Measurements from ENCODE around the gene SNX5. TPM values are rescaled to one million over a fixed set of nuclear protein-coding genes. Genes with fewer than 3 reads are reported as not detected.

The SNX5 gene
- total RNA-seq, 1 donor from 2014 or later: 133 TPM

- TF ChIP-seq, protein P1, sequence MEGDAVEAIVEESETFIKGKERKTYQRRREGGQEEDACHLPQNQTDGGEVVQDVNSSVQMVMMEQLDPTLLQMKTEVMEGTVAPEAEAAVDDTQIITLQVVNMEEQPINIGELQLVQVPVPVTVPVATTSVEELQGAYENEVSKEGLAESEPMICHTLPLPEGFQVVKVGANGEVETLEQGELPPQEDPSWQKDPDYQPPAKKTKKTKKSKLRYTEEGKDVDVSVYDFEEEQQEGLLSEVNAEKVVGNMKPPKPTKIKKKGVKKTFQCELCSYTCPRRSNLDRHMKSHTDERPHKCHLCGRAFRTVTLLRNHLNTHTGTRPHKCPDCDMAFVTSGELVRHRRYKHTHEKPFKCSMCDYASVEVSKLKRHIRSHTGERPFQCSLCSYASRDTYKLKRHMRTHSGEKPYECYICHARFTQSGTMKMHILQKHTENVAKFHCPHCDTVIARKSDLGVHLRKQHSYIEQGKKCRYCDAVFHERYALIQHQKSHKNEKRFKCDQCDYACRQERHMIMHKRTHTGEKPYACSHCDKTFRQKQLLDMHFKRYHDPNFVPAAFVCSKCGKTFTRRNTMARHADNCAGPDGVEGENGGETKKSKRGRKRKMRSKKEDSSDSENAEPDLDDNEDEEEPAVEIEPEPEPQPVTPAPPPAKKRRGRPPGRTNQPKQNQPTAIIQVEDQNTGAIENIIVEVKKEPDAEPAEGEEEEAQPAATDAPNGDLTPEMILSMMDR (IDR thresholded peaks at IDR 0.05; ENCODE audit: unreplicated experiment): no peak
- peaks cover 9% of the 10 kb centered on the region for H3K36me3 Mint-ChIP-seq
- H3K27ac Mint-ChIP-seq: no peak overlapping the region
- H3K9me3 Mint-ChIP-seq: no peaks in the 10 kb centered on the region
- no peaks in the 10 kb centered on the region for H3K27me3 Mint-ChIP-seq (ENCODE audit: low read depth)
- no peak for DNase-seq (ENCODE audit: low spot score in 2 of 2, unreplicated experiment in 2 of 2)
- H3K4me1 Mint-ChIP-seq: peaks cover 7% of the 10 kb centered on the region
- no peak overlapping the region for H3K4me3 Mint-ChIP-seq
Observed at GRCh38 chr20:18011951-18012645, 43.5 kb upstream of the SNX5 start.

GRCh38 chr20:18011482-18011881 lies 42.9 kb upstream of the SNX5 start:
- H3K36me3 Mint-ChIP-seq: peaks cover 9% of the 10 kb centered on the region
- H3K9me3 Mint-ChIP-seq: no peaks in the 10 kb centered on the region
- TF ChIP-seq, protein P1 (IDR thresholded peaks at IDR 0.05; ENCODE audit: unreplicated experiment): no peak
- DNase-seq (ENCODE audit: low spot score in 2 of 2, unreplicated experiment in 2 of 2): no peak
- no peak overlapping the region for H3K4me3 Mint-ChIP-seq
- H3K4me1 Mint-ChIP-seq: peaks cover 9% of the 10 kb centered on the region
- no peak overlapping the region for H3K27ac Mint-ChIP-seq
- H3K27me3 Mint-ChIP-seq (ENCODE audit: low read depth): no peaks in the 10 kb centered on the region

DNA sequence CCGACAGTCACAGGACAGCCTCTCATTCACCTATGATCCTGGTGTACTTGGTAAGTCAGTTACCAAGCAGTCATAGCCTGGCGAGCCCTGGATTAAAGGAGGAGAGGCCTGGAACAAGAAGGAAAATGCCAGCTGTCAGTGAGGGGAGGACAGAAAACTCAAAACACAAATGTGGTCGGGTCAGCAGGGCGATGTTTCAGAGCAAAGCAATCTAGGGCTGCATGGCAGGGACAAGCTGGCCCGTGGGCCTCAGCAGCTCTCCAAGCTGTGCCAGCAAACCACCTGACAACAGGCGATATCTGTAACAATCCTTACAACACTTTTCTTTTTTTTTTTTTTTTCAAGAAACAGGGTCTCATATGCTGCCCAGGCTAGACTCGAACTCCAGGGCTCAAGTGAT lies 40.5 kb upstream of the SNX5 start:
- H3K27me3 Mint-ChIP-seq (ENCODE audit: low read depth): no peaks in the 10 kb centered on the region
- no peak overlapping the region for H3K4me3 Mint-ChIP-seq
- DNase-seq (ENCODE audit: low spot score in 2 of 2, unreplicated experiment in 2 of 2): no peak
- H3K36me3 Mint-ChIP-seq: peaks cover 9% of the 10 kb centered on the region
- H3K27ac Mint-ChIP-seq: no peak overlapping the region
- TF ChIP-seq, protein P1 (IDR thresholded peaks at IDR 0.05; ENCODE audit: unreplicated experiment): no peak
- H3K4me1 Mint-ChIP-seq: peaks cover 21% of the 10 kb centered on the region
- no peaks in the 10 kb centered on the region for H3K9me3 Mint-ChIP-seq

DNA sequence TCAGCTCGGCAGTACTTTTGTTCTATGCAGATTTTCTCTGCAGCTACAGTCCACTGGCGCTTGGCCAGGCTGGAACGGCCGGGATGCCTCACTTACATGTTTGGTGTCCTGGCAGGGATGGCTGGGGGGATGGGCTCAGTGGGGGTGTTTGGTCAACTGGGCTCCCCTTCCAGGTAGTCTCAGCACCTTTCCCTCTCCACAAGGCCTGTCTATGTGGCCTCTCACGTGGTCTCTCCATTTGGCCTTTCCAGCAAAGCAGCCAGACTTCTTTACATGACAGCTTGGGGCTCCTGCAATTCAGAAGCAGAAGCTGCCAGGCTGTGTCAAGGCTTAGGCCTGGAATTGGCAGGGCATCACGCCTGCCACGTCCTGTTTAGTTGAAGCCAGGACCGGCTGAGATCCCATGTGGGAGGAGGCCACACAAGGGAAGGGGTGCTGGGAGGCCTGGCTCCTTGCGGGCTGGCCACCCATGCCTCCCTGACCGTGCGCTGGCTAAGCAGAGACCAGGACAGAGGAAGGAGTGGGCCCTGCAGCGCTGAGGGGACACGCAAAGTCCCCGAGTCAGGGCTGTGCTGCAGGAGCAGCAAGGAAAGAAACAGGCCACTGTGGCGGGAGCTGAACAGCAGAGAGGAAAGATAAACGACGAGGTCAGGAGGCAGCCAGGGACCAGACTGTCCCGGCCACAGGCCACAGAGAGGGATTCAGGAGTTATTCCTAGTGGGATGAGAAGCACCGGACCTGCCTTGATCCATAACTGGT lies 39.1 kb upstream of the SNX5 start:
- no peak overlapping the region for H3K4me3 Mint-ChIP-seq
- H3K27me3 Mint-ChIP-seq (ENCODE audit: low read depth): no peaks in the 10 kb centered on the region
- DNase-seq (ENCODE audit: low spot score in 2 of 2, unreplicated experiment in 2 of 2): no peak
- H3K27ac Mint-ChIP-seq: peak overlapping the region; percentile 16
- TF ChIP-seq, protein P1 (IDR thresholded peaks at IDR 0.05; ENCODE audit: unreplicated experiment): no peak
- peaks cover 7% of the 10 kb centered on the region for H3K36me3 Mint-ChIP-seq
- H3K4me1 Mint-ChIP-seq: peaks cover 21% of the 10 kb centered on the region
- H3K9me3 Mint-ChIP-seq: no peaks in the 10 kb centered on the region

DNA sequence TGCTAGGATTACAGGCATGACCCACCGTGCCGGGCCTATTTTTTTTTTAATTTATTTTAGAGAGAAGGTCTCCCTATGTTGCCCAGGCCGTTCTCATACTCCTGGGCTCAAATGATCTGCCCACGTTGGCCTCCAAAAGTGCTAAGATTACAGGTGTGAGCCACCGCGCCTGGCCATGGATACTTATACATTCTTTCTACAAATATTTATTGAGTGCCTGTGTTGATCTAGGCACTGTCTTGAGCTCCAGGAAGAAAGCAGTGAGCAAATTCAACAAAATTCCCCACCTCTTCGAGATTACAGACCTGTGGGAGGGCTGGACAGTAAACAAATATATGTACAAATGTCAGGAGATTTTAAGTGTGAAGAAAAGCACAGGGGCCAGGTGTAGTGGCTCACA lies 38.1 kb upstream of the SNX5 start:
- DNase-seq (ENCODE audit: low spot score in 2 of 2, unreplicated experiment in 2 of 2): no peak
- H3K36me3 Mint-ChIP-seq: peaks cover 7% of the 10 kb centered on the region
- H3K4me1 Mint-ChIP-seq: peaks cover 21% of the 10 kb centered on the region
- H3K27me3 Mint-ChIP-seq (ENCODE audit: low read depth): no peaks in the 10 kb centered on the region
- H3K9me3 Mint-ChIP-seq: no peaks in the 10 kb centered on the region
- TF ChIP-seq, protein P1 (IDR thresholded peaks at IDR 0.05; ENCODE audit: unreplicated experiment): no peak
- H3K4me3 Mint-ChIP-seq: no peak overlapping the region
- no peak overlapping the region for H3K27ac Mint-ChIP-seq

All from mesothelial cell of epicardium (in vitro differentiated cells).